ES-I3 (cell line): ENCODE results near the gene PTEN.
A peak's percentile ranks its signal among the peaks of the same experiment; 100 is the strongest.
"Not testable (repeated sequence)": the region's sequence is repeated elsewhere in the genome, so short reads cannot be mapped to it uniquely, and the experiment has no call there.

Source experiments
- H3K36me3 ChIP-seq: 2 replicates; pipeline ENCODE4 v1.6.1; 2013; ENCODE audit warnings: mild to moderate bottlenecking, low read length, control low read depth, moderate library complexity; ENCODE audit not compliant: insufficient read depth
- H3K4me1 ChIP-seq: 2 replicates; pipeline ENCODE4 v1.6.1; 2013; ENCODE audit warnings: mild to moderate bottlenecking, control low read depth, low read length; ENCODE audit not compliant: insufficient read depth
- H3K9ac ChIP-seq: 2 replicates; pipeline ENCODE4 v1.6.1; 2013; ENCODE audit warnings: low read depth, mild to moderate bottlenecking, low read length, moderate library complexity
- H3K9me3 ChIP-seq: 2 replicates; pipeline ENCODE4 v1.6.1; 2013; ENCODE audit warnings: mild to moderate bottlenecking, low read length, moderate library complexity; ENCODE audit not compliant: control insufficient read depth, insufficient read depth

The PTEN gene

DNA sequence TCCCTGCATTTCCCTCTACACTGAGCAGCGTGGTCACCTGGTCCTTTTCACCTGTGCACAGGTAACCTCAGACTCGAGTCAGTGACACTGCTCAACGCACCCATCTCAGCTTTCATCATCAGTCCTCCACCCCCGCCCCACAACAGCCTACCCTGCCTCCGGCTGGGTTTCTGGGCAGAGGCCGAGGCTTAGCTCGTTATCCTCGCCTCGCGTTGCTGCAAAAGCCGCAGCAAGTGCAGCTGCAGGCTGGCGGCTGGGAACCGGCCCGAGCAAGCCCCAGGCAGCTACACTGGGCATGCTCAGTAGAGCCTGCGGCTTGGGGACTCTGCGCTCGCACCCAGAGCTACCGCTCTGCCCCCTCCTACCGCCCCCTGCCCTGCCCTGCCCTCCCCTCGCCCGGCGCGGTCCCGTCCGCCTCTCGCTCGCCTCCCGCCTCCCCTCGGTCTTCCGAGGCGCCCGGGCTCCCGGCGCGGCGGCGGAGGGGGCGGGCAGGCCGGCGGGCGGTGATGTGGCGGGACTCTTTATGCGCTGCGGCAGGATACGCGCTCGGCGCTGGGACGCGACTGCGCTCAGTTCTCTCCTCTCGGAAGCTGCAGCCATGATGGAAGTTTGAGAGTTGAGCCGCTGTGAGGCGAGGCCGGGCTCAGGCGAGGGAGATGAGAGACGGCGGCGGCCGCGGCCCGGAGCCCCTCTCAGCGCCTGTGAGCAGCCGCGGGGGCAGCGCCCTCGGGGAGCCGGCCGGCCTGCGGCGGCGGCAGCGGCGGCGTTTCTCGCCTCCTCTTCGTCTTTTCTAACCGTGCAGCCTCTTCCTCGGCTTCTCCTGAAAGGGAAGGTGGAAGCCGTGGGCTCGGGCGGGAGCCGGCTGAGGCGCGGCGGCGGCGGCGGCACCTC is at the start of gene PTEN, which contains the start of gene KLLN:
Gene PTEN, plus strand, starts transcription at position 573 of the 891 bp plus-strand sequence. CDS start 845 bp downstream, outside the sequence.
Gene KLLN, minus strand, starts transcription at position 481 of the 891 bp plus-strand sequence. CDS start 1,046 bp downstream, outside the sequence.
- H3K9me3 ChIP-seq = no peaks in the 10 kb centered on the region
- no peaks in the 10 kb centered on the region for H3K36me3 ChIP-seq
- peaks cover 4% of the 10 kb centered on the region; the same call in 1 of the 2 replicates for H3K4me1 ChIP-seq
- H3K9ac ChIP-seq = peak within 1 kb of the TSS; percentile 76

GRCh38 chr10:87816163-87816897 is 47.1 kb upstream of the PTEN start:
- peak overlapping the region; percentile 85 for H3K9ac ChIP-seq
- H3K4me1 ChIP-seq = peaks cover 12% of the 10 kb centered on the region; the same call in 1 of the 2 replicates
- no peaks in the 10 kb centered on the region for H3K36me3 ChIP-seq
- H3K9me3 ChIP-seq = no peaks in the 10 kb centered on the region

DNA sequence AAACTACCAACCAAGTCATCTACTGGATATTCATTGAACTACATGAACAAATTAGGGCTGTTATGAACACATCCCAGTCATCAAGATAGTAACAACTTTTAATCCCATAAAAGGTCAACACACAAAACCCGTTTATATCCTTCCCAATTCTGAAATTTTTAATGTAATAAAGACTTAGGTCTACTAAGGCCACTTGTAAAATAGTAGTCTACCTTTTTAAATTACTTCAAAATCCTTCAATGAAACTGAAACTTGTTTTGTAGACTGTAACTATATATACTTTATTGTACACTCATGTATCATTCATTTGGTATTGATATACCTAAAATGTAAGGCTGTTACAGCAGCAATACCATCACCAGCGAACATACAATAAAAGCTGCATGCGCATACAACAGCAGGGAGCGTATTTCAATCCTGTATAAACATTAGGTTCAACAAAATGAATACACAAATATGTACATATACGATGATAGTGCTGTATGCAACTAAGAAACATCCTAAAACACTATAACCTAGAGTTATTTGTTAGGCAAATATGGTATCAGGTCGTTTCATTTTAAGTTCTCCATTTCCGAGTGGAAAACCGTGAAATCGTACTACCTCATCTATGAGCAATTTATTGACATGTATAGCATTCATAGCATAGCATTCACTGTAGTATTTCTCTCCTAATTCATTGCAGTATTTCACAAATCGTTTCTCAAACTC is 46.4 kb upstream of the PTEN start:
- Histone ChIP-seq H3K36me3 (no peaks in the 10 kb centered on the region), H3K9ac (peak overlapping the region; percentile 85), H3K4me1 (peaks cover 12% of the 10 kb centered on the region; the same call in 1 of the 2 replicates), H3K9me3 (no peaks in the 10 kb centered on the region)

DNA sequence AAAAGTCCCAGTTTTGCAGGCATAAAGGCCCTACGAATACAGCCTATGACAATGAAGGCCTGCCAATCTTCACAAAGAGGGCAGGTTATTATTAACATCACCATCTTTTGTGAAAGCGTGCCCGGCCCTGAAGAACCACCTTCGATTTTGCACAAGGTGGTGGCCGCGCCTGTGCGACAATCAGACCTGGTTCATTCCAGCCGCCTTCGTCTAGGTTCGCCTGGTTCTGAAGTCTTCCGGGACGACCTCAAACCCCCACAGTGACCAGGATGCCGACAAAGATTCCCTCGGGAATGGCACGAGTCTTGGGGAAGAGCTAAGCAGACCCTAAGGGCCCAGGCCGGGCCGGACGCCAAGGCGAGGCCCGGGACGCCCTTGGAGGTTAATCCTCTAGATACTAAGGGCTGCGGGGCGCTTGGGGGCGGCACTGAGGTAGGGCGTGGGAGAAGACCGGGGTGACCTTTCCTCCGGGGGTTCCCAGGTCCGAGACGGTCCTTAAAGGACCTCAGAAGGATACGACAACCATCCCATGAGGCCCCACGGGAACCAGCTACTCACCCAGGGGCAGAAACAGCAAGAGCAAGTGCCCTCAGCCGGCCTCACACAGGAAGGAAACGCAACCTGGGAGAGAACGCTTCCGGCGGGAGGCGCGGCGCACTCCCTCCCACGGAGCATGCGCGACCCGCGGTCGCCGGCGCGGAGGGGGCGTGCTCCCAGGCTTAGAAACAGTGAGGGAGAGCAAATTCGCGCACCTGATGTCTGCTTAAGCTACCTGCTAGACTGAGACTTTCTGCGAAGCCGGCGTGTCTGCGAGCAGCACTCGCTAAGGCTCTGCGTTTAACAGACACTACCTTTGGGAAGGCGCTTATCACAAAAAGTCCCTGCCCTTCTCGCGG is 45.6 kb upstream of the PTEN start, which contains the start of gene ATAD1:
Gene ATAD1, minus strand, starts transcription at position 618 of the 896 bp plus-strand sequence. CDS start 3,627 bp downstream, outside the sequence.
- Histone ChIP-seq H3K36me3 (no peaks in the 10 kb centered on the region), H3K9me3 (no peaks in the 10 kb centered on the region), H3K9ac (peak within 1 kb of the TSS; percentile 85), H3K4me1 (peaks cover 12% of the 10 kb centered on the region; the same call in 1 of the 2 replicates)

DNA sequence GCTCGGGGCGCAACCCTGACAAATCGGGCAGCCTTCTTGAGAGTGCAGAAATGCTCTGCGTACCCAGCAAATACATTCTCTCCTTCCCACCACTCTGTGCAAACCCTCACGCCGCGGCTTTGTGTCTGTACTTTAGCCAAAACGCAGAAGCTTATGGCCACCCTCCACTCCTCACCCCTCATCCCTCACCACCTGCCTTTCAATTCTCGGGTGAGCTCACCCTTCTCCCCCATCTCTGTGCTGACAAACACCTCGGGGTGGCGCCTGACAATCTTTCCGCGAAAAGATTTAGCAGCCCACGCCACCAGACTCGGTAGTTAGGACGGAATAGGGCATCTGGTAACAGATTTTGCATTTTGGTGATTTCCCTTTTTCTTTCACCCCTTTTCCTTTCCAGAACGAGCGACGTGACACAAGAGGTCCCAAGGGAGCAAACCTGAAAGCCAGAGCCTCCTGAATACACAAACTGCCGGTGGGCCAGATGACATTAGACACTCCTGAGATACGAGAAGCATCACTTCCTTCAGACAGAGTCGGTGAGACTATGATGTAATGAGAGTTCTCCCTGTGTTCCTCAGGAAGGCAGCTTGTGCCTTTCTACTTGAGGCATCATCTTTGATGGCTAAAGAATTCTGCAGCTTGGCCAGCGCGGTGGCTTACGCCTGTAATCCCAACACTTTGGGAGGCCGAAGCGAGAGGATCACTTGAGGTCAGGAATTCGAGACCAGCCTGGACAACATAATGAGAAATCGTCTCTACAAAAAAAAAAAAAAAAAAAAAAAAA is 44.7 kb upstream of the PTEN start:
- peaks cover 12% of the 10 kb centered on the region; the same call in 1 of the 2 replicates for H3K4me1 ChIP-seq
- no peaks in the 10 kb centered on the region for H3K9me3 ChIP-seq
- H3K36me3 ChIP-seq = no peaks in the 10 kb centered on the region
- peak overlapping the region; percentile 85 for H3K9ac ChIP-seq

- Histone ChIP-seq H3K36me3 (no peaks in the 10 kb centered on the region), H3K9me3 (no peaks in the 10 kb centered on the region), H3K4me1 (peaks cover 12% of the 10 kb centered on the region; the same call in 1 of the 2 replicates), H3K9ac (no peak overlapping the region)
Measured at GRCh38 chr10:87819289-87819585, 44.2 kb upstream of the PTEN start.

- Histone ChIP-seq H3K36me3 (peaks cover 2% of the 10 kb centered on the region; the same call in 1 of the 2 replicates), H3K9ac (no peak overlapping the region), H3K9me3 (no peaks in the 10 kb centered on the region), H3K4me1 (no peaks in the 10 kb centered on the region)
Measured at GRCh38 chr10:87826653-87827052, 36.8 kb upstream of the PTEN start.

DNA sequence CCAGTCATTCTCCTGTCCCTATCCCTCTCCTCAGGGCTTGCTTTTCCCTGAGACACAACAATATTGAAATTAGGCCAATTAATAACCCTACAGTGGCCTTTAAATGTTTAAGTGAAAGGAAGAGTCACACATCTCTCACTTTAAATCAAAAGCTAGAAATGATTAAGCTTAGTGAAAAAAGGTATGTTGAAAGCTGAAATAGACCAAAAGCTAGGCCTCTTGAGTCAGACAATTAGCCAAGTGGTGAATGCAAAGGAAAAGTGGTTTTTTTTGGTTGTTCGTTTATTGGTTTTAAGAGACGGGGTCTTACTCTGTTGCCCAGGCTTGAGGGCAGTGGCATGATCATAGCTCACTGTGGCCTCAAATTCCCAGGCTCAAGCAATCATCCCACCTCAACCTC is 35.7 kb upstream of the PTEN start:
- H3K36me3 ChIP-seq = peaks cover 2% of the 10 kb centered on the region; the same call in 1 of the 2 replicates
- H3K4me1 ChIP-seq = no peaks in the 10 kb centered on the region
- H3K9me3 ChIP-seq = no peaks in the 10 kb centered on the region
- no peak overlapping the region for H3K9ac ChIP-seq

DNA sequence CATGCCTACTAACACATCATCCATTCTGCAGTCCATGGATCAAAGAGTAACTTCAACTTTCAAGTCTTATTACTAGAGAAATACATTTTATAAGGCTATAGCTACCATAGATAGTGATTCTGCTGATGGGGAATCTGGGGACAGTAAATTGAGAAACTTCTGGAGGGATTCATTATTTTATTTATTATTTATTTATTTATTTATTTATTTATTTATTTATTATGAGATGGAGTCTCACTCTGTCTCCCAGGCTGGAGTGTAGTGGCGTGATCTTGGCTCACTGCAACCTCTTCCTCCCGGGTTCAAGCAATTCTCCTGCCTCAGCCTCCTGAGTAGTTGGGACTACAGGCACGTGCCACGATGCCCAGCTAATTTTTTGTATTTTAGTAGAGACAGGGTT is 34.4 kb upstream of the PTEN start:
- H3K4me1 ChIP-seq, H3K9ac ChIP-seq, H3K36me3 ChIP-seq, H3K9me3 ChIP-seq: not testable (repeated sequence)

DNA sequence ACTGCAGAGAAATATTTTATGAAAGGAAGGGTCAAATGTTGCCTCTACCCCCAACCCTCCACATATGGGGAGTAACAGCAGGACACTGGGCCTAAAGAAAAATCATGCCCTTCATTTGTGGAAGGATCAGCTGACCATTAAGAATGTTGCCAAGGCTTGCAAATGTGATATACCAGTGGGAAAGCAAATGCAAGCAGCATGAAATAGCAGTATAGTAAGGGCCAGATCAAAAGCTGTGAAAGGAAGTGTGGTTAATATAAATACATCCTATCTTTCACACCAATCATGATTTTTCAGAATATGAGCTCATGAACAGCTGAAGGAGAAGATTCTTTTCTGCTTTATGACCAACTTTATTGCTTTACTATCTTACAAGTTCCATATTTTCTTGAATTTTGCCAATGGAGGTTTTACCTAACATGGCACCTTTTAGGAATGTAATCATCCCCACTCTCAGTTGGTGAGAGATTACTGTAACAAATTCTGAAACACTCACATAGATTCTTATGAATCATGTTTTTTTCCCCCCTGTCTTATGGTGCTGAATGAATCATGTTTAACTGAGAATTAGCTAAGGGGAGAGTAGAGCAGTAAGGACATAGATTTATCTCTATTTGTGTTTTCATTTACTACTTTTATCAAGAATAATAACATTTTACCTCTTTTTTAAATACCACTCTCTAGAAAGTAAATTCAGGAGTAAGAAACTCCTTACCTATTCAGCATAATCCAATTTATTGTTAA is 33.3 kb upstream of the PTEN start:
- Histone ChIP-seq H3K4me1 (no peaks in the 10 kb centered on the region), H3K9me3 (no peaks in the 10 kb centered on the region), H3K36me3 (peaks cover 2% of the 10 kb centered on the region; the same call in 1 of the 2 replicates), H3K9ac (no peak overlapping the region)

GRCh38 chr10:87836098-87836497 is 27.3 kb upstream of the PTEN start:
- Histone ChIP-seq H3K9me3 (no peaks in the 10 kb centered on the region; the same call in 1 of the 2 replicates), H3K4me1 (no peaks in the 10 kb centered on the region), H3K36me3 (no peaks in the 10 kb centered on the region), H3K9ac (no peak overlapping the region)

DNA sequence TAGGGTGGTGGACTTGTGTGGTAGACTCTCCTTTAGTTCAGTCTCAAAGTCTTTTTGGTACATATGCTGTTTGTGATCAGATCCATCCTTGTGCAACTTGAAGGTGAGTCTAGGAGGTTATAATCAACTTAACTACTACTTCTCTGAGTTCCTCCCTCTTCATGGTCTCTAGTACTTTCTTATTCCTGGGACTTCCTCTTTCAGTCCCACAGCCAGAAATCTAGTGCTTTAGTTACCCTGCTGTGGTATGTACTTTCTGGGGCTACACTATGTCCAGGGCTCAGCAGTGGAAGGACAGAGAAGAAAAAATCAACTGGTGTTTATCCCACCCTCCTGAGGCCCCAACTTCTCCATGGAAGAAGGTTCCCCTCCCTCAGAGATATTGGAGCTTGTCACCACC is 26.0 kb upstream of the PTEN start:
- Histone ChIP-seq H3K36me3 (no peaks in the 10 kb centered on the region), H3K9me3 (no peaks in the 10 kb centered on the region; the same call in 1 of the 2 replicates), H3K4me1 (no peaks in the 10 kb centered on the region; the same call in 1 of the 2 replicates), H3K9ac (no peak overlapping the region)
